Activated B cell treated with CpG ODN at 0.5 μM for 24 hours (primary cell): ENCODE results near the gene SH3TC1. TPM values are rescaled to one million over a fixed set of nuclear protein-coding genes. Genes with fewer than 3 reads are reported as not detected.

Source experiments
- ATAC-seq: fragments of 200-7000 bp; cut with Tn5 transposase; one replicate; pipeline ENCODE4 v1.10.0; 2021; ENCODE audit warnings: low read depth, mild to moderate bottlenecking, moderate library complexity
- CTCF ChIA-PET: fragments of 350-600 bp; sonication (Branson Sonifier 250); formaldehyde crosslinking; loops from one replicate; lab custom pipeline; 2021; ENCODE audit warnings: antibody characterized with exemption; lab: Charles Lee
- POLR2A ChIA-PET: fragments of 350-600 bp; sonication (Branson Sonifier 250); formaldehyde crosslinking; loops from one replicate; lab custom pipeline; 2021; ENCODE audit warnings: antibody characterized with exemption; lab: Charles Lee
- DNase-seq: peaks from one replicate; pipeline ENCODE4 v3.0.0; 2022
- H3K27ac Mint-ChIP-seq: one replicate; pipeline ENCODE4 v1.8.0; 2020; ENCODE audit warnings: mixed read lengths
- H3K27me3 Mint-ChIP-seq: one replicate; pipeline ENCODE4 v1.8.0; 2021; ENCODE audit warnings: mixed read lengths
- H3K36me3 Mint-ChIP-seq: one replicate; pipeline ENCODE4 v1.8.0; 2021; ENCODE audit warnings: low read depth, mixed read lengths
- H3K4me1 Mint-ChIP-seq: one replicate; pipeline ENCODE4 v1.8.0; 2021; ENCODE audit warnings: mixed read lengths
- H3K4me3 Mint-ChIP-seq: one replicate; pipeline ENCODE4 v1.8.0; 2020; ENCODE audit warnings: mild to moderate bottlenecking, mixed read lengths
- H3K9me3 Mint-ChIP-seq: one replicate; pipeline ENCODE4 v1.8.0; 2020; ENCODE audit warnings: mixed read lengths
- intact Hi-C: fragments of 100-400 bp; cut with micrococcal nuclease; formaldehyde crosslinking; loops from one replicate; pipeline ENCODE4 v1.15.1; 2024
- total RNA-seq: library from RNA; stranded (reverse); gene quantifications from 2 replicates; pipeline ENCODE4 v1.2.3, GENCODE V29; 2022
- TF ChIP-seq, protein P1 (sequence below): fragments of 200-600 bp; IDR thresholded peaks from one replicate; pipeline ENCODE4 v1.8.0; 2022; ENCODE audit warnings: antibody characterized with exemption, mild to moderate bottlenecking

The SH3TC1 gene
- total RNA-seq, 1 donor from 2014 or later, result 135 TPM

DNA sequence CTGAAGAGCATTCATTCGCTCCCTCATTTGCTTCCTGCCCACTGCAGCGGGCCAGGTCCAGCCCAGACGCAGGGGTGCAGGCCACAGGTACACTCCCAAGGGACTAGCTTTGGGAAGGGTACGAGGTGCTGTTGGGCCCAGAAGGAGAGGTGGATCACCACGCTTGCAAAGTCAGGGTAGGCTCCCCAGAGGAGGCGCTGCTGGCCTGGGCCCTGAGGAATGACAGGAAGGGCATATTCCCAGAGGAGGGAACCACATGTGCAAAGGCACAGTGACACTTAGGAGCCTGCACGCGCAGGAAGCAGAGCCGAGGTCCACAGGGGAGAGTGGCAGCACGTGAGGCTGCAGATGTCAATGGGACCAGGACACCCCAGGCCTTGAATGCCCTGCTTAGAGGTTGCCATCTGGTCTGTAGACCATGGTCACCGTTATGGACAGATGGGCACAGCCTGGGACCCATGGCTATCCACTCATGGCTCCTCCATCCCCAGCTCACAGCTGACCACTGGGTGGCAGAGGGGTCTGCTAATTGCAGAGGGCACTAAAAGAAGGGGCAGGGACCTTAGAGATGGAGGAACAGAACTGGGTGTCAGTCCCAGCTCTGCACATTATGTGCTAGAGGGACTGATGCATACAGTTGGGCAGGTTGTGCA is 78.4 kb downstream of the SH3TC1 start:
- Mint-ChIP-seq H3K36me3 (no peaks in the 10 kb centered on the region), H3K4me3 (no peak overlapping the region), H3K9me3 (no peaks in the 10 kb centered on the region), H3K27me3 (peaks cover 11% of the 10 kb centered on the region), H3K4me1 (no peaks in the 10 kb centered on the region), H3K27ac (no peak overlapping the region)
- intact Hi-C loops, result no loop called here
- DNase-seq (no peak), ATAC-seq (no peak)
- TF ChIP-seq, protein P1, sequence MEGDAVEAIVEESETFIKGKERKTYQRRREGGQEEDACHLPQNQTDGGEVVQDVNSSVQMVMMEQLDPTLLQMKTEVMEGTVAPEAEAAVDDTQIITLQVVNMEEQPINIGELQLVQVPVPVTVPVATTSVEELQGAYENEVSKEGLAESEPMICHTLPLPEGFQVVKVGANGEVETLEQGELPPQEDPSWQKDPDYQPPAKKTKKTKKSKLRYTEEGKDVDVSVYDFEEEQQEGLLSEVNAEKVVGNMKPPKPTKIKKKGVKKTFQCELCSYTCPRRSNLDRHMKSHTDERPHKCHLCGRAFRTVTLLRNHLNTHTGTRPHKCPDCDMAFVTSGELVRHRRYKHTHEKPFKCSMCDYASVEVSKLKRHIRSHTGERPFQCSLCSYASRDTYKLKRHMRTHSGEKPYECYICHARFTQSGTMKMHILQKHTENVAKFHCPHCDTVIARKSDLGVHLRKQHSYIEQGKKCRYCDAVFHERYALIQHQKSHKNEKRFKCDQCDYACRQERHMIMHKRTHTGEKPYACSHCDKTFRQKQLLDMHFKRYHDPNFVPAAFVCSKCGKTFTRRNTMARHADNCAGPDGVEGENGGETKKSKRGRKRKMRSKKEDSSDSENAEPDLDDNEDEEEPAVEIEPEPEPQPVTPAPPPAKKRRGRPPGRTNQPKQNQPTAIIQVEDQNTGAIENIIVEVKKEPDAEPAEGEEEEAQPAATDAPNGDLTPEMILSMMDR, result no peak
- CTCF ChIA-PET, result no interaction called here
- POLR2A ChIA-PET, result no interaction called here

GRCh38 chr4:8278009-8278395 is 78.9 kb downstream of the SH3TC1 start:
- no peak overlapping the region for H3K4me3 Mint-ChIP-seq
- H3K9me3 Mint-ChIP-seq, result no peaks in the 10 kb centered on the region
- no peak for DNase-seq
- CTCF ChIA-PET, result no interaction called here
- H3K27ac Mint-ChIP-seq, result no peak overlapping the region
- POLR2A ChIA-PET, result no interaction called here
- H3K36me3 Mint-ChIP-seq, result no peaks in the 10 kb centered on the region
- intact Hi-C loops, result no loop called here
- TF ChIP-seq, protein P1, result no peak
- peaks cover 11% of the 10 kb centered on the region for H3K27me3 Mint-ChIP-seq
- H3K4me1 Mint-ChIP-seq, result no peaks in the 10 kb centered on the region
- no peak for ATAC-seq

DNA sequence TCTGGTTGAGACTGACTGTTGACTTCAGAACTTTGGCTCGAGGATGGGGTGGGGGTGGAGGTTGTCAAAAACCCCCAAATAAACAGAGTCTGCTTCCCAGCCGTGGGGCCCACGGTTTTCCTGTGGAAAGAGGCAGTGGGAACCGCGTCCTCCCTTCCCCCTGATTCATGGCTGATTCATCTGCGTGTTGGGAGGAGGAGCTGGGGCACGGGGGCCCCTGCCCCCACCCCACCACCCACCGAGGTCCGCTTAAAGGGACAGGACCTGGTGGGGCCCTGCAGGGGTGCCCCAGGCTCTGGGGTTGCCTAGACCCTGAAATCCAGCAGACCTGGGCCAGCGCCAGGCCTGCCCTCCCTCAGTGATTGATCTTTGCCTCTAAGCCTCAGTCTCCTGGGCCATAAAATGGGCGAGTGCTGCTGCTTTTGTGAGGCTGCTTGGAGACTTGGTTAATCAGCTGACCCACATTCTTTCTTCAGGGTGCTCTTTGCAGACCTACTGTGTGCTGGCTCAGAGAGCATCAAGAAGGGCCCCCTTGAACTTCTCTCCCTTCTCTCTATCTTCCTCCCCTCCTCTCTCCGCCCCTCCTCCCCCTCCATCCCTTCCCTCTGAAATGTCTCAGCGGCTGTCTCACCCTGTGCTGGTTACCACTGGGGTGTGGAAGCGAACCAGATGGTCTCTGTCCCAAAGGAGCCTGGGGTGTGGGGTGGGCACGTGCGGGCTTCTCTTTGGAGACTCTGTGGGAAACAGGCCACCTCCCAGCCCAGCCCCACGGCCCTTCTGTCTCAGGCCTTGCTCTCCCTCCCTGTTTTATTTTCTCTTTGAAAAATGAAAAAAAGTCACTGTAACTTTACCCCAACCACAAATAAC is 79.6 kb downstream of the SH3TC1 start:
- H3K4me1 Mint-ChIP-seq, result no peaks in the 10 kb centered on the region
- no peak for DNase-seq
- TF ChIP-seq, protein P1, result no peak
- no peak overlapping the region for H3K4me3 Mint-ChIP-seq
- intact Hi-C loops, result no loop called here
- ChIA-PET POLR2A (no interaction called here), CTCF (no interaction called here)
- peaks cover 8% of the 10 kb centered on the region for H3K27me3 Mint-ChIP-seq
- ATAC-seq, result no peak
- no peak overlapping the region for H3K27ac Mint-ChIP-seq
- no peaks in the 10 kb centered on the region for H3K36me3 Mint-ChIP-seq
- no peaks in the 10 kb centered on the region for H3K9me3 Mint-ChIP-seq

DNA sequence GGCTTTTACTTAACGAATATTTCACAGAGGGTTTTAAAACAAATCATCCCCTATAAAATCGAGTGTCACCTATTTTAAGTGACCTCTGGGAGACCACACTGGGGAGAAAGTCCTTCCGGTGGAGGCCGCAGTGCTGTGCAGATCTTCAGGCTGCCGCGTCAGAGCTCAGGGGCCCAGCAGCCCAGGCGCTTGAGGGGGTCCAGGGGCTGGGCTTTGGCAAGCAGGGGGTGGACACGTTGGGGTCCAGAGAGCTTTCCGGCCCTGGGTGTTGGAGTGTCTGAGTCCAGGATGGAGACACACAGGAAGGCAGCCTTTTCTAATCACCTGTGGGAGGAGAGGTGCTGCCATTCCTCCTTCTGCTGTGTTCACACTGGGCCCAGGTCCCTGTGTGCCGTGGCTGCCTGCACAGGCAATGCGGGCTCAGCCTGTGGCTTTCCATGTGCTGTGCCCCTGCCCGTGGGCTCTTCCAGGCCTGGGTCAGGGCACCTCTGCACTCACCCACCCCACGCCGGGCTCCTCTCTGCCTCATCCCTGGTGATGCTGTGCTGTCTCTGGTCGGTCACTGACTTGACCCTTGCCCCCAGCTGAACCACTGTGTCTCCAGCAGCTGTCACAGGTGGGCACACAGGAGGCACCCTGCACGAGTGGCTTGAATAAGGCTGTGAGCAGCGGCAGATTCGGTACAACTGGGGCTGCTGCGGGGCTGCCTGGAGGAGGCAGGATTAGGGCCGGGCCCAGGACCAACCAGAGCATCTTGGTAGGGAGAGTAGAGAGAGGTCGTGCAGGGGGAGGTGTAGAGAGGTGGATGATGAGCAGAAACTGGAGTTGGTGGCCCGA is 80.4 kb downstream of the SH3TC1 start:
- POLR2A ChIA-PET, result no interaction called here
- H3K4me3 Mint-ChIP-seq, result no peak overlapping the region
- no peaks in the 10 kb centered on the region for H3K4me1 Mint-ChIP-seq
- ATAC-seq (no peak), DNase-seq (no peak)
- H3K27ac Mint-ChIP-seq, result no peak overlapping the region
- H3K9me3 Mint-ChIP-seq, result no peaks in the 10 kb centered on the region
- no peaks in the 10 kb centered on the region for H3K27me3 Mint-ChIP-seq
- TF ChIP-seq, protein P1, result no peak
- intact Hi-C loops, result no loop called here
- CTCF ChIA-PET, result no interaction called here
- H3K36me3 Mint-ChIP-seq, result no peaks in the 10 kb centered on the region
